Ramos (cell line): ENCODE measurements around the gene EMD.

ENCODE experiments used
- in situ Hi-C: fragments of 300-500 bp; cut with MboI; formaldehyde crosslinking; loops from one replicate; pipeline ENCODE4 v1.14.3; 2022; ENCODE audit warnings: low sequenced_read_pairs; ENCODE audit not compliant: unreplicated experiment

Gene EMD

GRCh38 chrX:154409222-154409871 lies 30.3 kb downstream of the EMD start, which contains the start of gene DNASE1L1:
DNASE1L1 (minus strand) TSS chrX:154409254; CDS start chrX:154405568, 3,686 bp downstream.
- in situ Hi-C loops: loop anchor here (25.0 kb wide), 1 partner anchor 128 kb away; the partner anchor contains the start of genes G6PD and IKBKG

GRCh38 chrX:154411981-154412340 lies 32.9 kb downstream of the EMD start:
- in situ Hi-C loops: loop anchor here (25.0 kb wide), 1 partner anchor 125 kb away; the partner anchor contains the start of genes G6PD and IKBKG

- in situ Hi-C loops: loop anchor here (25.0 kb wide), 1 partner anchor 125 kb away; the partner anchor contains the start of genes G6PD and IKBKG
Measured at GRCh38 chrX:154412468-154412867, 33.4 kb downstream of the EMD start.

DNA sequence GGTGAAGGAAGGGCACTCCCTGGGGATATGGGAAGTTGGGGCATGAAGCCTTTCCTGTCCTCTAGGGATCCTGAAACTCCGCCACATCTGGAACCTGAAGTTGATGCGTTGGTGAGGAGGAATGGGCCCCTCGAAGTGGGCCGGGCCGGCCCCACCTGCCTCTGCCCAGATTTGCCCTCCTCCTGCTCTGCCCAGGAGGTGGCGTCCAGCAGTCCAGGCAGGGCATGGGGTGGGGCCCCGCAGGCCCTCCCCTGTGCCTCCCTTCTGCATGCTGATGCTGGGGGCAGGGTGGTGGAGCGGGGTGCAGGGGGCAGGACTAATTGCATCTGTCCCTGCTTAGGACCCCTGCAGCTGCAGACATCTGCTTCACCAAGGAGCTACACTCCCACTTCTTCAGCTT lies 34.0 kb downstream of the EMD start:
- in situ Hi-C loops: loop anchor here (25.0 kb wide), 1 partner anchor 124 kb away; the partner anchor contains the start of genes G6PD and IKBKG

GRCh38 chrX:154417157-154417556 lies 38.1 kb downstream of the EMD start:
- in situ Hi-C loops: loop anchor here (25.0 kb wide), 1 partner anchor 120 kb away; the partner anchor contains the start of genes G6PD and IKBKG

DNA sequence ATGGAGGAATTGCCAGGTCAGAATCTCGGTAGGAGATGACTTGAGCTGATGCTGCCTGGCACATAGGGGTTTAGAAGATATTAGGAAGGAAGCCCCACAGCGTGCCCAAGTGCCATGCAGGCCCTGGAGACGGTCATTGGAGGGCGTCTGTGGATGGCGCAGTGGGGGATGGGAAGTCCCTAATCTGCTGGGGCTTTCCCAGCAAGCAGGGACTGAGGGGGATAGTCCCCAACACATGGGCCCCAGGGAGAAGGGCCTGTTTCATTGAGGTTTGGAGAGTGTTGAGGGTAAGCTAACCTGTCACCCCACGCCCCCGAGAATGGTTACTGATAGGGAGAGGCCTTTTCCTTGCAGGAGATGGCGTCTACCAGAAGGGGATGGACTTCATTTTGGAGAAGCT lies 40.1 kb downstream of the EMD start:
- in situ Hi-C loops: loop anchor here (25.0 kb wide), 1 partner anchor 118 kb away; the partner anchor contains the start of genes G6PD and IKBKG

- in situ Hi-C loops: loop anchor here (25.0 kb wide), 1 partner anchor 117 kb away; the partner anchor contains the start of genes G6PD and IKBKG
Measured at GRCh38 chrX:154419688-154420401, 40.8 kb downstream of the EMD start.

DNA sequence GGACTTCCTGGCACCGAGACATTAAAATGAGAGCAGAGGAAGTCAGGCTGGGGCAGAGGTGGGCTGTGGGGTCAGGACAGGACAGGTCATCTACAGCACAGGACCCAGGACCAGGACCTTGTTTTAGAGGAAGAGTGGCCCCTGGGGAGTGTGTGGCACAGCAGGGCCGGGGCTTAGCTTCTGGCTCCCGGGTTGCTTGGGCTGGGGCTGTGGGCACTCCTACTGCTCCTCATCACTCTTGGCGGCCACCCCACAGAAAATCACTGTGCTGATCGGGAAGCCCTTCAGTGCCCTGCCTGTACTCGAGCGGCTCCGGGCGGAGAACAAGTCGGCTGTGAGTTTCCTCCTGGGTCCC lies 41.3 kb downstream of the EMD start:
- in situ Hi-C loops: loop anchor here (25.0 kb wide), 1 partner anchor 117 kb away; the partner anchor contains the start of genes G6PD and IKBKG

DNA sequence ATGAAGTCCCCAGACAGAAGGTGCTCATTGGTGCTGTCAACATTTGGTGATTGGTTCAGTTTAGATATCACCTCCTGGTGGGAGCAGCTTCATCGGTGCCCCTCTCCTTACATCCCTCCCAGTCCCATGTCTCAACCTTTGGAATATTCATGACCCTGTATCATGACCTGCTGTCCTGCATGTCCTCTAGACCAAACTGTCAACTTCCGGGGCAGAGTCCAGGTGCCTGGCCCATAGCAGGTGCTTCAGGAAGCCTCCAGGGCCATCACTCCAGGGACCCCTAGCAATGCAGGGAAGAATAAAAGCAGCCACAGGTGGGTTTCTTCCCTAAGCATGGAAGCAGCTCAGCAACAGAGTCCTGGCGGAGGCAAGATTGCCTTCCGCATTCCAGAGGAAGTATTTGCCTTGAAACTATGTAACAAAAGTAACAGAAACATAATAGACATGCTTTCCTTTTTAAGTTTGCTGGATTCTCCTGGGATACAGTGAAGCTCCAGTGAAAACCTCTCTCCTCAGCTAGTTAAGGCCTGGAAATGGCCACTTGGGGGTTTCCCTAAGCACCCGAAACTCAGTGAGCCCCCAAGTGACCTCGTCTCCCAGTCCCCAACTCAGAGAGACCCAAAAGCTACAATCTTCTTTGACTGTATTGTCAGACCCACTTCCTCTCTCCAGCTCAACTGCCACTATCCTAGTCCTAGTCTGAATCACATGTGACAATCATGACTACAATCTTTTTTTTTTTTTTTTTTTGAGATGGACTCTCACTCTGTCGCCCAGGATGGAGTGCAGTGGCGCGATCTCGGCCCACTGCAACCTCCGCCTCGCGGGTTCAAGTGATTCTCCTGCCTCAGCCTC lies 48.0 kb downstream of the EMD start:
- in situ Hi-C loops: no loop called here

DNA sequence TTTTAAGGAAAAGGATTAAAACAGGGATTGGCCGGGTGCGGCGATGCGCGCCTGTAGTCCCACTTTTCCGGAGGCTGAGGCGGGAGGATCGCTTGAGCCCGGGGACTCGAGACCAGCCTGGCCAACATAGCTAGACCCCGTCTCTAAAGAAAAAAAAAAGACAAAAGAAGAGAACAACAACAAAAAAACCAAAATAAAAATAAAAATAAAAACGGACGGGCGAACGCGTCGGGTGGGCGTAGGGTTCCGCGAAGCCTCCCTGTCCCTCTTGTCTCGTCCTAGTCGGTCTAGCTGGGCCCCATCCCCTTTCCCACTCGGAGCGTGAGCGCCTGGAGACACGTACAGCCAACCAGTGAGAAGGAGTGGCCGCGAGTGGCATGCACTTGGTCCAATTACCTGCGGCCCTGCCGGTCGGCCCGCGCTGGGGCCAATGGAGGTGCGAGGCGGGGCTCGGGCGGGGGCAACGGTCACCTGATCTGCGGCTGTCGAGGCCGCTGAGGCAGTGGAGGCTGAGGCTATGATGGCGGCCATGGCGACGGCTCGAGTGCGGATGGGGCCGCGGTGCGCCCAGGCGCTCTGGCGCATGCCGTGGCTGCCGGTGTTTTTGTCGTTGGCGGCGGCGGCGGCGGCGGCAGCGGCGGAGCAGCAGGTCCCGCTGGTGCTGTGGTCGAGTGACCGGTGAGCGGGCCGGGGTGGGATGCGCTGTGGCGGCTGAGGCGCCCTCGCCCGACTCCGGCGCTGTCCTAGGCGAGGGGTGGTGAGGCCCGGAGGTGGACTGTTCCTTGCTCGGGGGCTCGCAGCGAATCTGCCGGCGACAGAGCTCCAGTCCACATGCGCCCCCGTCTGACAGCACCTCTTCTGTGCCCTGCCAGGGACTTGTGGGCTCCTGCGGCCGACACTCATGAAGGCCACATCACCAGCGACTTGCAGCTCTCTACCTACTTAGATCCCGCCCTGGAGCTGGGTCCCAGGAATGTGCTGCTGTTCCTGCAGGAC lies 49.4 kb downstream of the EMD start, which contains the start of gene ATP6AP1:
TSS of gene ATP6AP1 (plus strand) at position 502 of the 996 bp plus-strand sequence. CDS start at position 518, 16 bp downstream.
- in situ Hi-C loops: no loop called here

- in situ Hi-C loops: no loop called here
Measured at GRCh38 chrX:154429711-154430110, 50.6 kb downstream of the EMD start.

- in situ Hi-C loops: no loop called here
Measured at GRCh38 chrX:154430479-154430878, 51.4 kb downstream of the EMD start.

DNA sequence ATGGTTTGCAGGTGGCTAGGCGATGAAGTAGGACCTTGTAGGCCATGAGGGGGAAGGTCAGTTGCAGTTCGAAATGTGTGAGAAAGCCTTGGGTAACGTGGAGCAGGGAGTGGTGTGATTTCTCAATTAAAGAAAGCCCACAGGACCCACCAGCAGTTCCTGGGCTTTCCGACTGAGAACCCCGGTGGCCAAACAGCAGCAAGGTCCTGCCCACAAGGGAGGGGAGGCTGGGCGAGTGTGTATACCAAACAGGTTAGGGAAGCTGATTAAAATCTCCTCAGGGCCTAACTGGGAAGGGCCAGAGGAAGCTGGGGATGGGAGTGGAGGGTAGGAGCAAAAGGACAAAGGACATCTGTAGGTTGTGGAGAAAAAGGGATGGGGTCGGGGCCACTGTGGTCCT lies 51.8 kb downstream of the EMD start:
- in situ Hi-C loops: no loop called here
